ENCODE data around the gene CRACR2B.

CRACR2B gene

DNA sequence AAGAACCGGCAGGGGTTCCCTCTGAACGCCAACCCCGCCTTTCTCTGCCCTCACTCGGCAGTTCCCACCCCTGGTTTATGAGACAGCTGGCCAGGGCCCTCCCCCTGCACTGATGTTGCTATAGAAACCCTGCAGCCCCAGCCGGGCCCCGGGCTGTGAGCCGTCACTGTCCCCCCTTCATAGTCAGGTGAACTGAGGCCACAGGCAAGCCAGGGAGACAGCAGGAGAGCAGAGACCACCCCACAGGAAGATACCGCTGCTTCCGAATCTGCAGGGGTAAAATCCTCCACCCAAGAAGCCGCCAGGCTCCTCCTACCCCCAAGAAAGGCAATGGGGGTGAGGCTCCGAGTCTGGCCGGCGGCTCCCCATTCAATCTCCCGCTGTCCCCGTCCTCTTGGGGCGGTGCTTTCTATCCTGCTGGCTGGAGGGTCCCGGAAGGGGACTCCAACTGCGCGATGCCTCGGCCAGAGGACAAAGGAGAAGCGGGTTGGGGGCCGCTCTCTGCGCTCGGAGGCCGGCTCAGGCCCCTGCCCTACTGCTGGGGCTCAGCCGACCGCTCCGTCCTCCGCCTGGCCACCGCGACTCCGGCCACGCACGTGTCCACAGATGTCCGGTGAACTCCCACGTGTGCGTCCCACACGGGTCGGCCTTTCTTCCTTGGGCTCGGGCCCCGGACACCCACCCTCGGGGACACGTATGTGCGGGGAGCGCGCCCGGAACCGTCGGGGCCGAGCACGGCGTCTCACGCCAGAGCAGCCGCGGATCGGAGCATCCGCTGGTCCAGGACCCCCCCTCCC lies 30.2 kb upstream of the CRACR2B start:
- peak; percentile 73 for DNase-seq
- TF ChIP-seq, protein P1, sequence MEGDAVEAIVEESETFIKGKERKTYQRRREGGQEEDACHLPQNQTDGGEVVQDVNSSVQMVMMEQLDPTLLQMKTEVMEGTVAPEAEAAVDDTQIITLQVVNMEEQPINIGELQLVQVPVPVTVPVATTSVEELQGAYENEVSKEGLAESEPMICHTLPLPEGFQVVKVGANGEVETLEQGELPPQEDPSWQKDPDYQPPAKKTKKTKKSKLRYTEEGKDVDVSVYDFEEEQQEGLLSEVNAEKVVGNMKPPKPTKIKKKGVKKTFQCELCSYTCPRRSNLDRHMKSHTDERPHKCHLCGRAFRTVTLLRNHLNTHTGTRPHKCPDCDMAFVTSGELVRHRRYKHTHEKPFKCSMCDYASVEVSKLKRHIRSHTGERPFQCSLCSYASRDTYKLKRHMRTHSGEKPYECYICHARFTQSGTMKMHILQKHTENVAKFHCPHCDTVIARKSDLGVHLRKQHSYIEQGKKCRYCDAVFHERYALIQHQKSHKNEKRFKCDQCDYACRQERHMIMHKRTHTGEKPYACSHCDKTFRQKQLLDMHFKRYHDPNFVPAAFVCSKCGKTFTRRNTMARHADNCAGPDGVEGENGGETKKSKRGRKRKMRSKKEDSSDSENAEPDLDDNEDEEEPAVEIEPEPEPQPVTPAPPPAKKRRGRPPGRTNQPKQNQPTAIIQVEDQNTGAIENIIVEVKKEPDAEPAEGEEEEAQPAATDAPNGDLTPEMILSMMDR (IDR thresholded peaks at IDR 0.05; ENCODE audit: low read depth, low read length) = no peak
- Histone ChIP-seq H3K9me3 (no peaks in the 10 kb centered on the region), H3K36me3 (peaks cover 7% of the 10 kb centered on the region; the same call in 1 of the 2 replicates), H3K4me1 (peaks cover 5% of the 10 kb centered on the region; the same call in 1 of the 2 replicates), H3K4me3 (ENCODE audit: low read depth, low read length) (peak overlapping the region; percentile 77), H3K27me3 (no peaks in the 10 kb centered on the region)

DNA sequence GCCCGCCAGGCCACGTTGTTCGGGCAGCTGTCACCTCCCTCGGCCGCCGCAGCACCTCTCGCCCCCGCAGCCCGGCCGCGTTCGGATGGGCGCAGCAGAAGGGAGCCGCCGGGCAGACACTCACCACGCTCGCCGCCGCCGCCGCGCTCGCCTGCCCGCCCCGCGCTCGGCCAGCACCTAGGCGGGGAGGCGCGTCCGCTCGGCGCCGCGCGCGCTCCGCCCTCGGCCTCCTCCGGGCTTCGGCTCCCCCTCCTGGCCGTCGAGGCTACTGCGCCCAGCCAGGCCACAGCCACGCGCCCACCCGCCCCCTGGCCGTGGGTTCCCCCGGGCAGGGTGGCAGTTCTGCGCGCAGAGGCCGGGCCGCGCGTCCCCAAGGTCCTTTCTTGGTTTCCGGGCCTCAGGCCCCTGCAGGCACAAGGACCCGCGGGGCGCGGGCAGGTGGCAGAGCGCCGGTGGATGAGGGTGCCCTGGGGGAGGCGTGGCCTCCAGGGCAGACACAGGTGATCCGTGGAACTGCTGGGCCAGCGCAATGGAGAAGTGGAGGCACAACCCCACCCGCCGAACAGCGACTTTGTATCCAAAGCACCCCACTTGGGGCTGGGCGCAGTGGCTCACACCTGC lies 29.5 kb upstream of the CRACR2B start, which contains the start of gene SLC25A22:
TSS of gene SLC25A22 (minus strand) at position 189 of the 621 bp plus-strand sequence. CDS start 3,275 bp downstream, outside the sequence.
- Histone ChIP-seq H3K4me3 (ENCODE audit: low read depth, low read length) (peak within 1 kb of the TSS; percentile 77), H3K4me1 (peaks cover 5% of the 10 kb centered on the region; the same call in 1 of the 2 replicates), H3K36me3 (peaks cover 7% of the 10 kb centered on the region; the same call in 1 of the 2 replicates), H3K9me3 (no peaks in the 10 kb centered on the region), H3K27me3 (no peaks in the 10 kb centered on the region)
- peak; percentile 83 for DNase-seq
- TF ChIP-seq, protein P1 (IDR thresholded peaks at IDR 0.05; ENCODE audit: low read depth, low read length) = peak; percentile 40

DNA sequence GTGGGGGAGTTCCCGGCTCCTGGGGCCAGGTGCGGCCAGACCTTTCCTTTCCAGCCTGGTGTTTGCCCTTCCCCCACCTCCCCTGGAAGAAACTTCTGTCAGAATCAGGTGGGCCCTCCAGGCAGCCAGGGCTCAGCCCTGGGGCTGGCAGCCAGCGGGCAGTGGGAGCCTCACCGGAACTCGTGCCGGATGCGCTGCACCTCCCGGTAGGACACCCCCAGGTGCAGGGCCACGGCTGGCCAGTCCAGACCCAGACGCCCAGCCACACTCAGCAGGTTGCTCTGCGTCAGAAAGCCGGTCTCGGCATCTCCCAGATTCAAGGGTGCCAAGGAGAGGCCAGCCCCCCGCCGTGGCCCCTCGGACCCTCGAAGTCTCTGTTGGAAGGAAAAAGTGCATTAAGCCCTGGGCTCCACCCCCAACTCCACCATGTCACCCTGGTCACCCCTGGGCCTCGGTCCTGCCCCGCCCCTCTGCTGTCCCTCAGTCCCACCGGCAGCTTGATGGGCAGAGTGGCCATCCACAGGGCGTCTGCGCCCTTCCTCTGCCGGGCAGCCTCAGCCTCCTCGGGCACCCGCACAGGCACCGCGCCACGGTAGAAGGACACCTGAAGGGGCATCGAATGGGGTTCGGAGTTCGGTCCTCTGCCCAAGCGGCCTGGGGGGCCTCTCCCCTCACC lies 27.9 kb upstream of the CRACR2B start:
- H3K4me1 ChIP-seq = peaks cover 9% of the 10 kb centered on the region; the same call in 1 of the 2 replicates
- H3K36me3 ChIP-seq = no peaks in the 10 kb centered on the region; the same call in 1 of the 2 replicates
- H3K27me3 ChIP-seq = no peaks in the 10 kb centered on the region
- TF ChIP-seq, protein P1 (IDR thresholded peaks at IDR 0.05; ENCODE audit: low read depth, low read length) = no peak
- no peak for DNase-seq
- no peak overlapping the region for H3K4me3 ChIP-seq (ENCODE audit: low read depth, low read length)
- H3K9me3 ChIP-seq = no peaks in the 10 kb centered on the region

DNA sequence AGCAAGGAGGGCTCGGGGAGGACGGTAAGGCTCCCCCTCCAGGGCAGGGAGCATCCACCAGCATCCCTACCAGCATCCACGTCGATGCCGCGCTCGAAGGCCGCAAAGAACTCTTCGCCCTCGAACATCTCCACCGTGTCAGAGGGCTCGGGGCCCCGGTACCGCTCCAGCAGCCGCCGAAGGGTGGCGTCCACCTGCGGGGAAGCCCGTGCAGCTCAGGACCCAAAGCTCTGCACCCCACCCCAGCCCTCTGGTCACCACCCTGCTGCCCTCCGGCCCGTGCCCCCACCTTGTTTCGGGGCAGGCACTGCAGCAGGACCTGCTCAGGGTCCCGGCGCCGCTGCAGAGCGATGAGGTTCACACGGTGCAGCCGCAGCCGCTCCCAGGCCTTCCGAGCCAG lies 27.2 kb upstream of the CRACR2B start:
- H3K27me3 ChIP-seq = no peaks in the 10 kb centered on the region
- TF ChIP-seq, protein P1 (IDR thresholded peaks at IDR 0.05; ENCODE audit: low read depth, low read length) = no peak
- no peaks in the 10 kb centered on the region for H3K36me3 ChIP-seq

DNA sequence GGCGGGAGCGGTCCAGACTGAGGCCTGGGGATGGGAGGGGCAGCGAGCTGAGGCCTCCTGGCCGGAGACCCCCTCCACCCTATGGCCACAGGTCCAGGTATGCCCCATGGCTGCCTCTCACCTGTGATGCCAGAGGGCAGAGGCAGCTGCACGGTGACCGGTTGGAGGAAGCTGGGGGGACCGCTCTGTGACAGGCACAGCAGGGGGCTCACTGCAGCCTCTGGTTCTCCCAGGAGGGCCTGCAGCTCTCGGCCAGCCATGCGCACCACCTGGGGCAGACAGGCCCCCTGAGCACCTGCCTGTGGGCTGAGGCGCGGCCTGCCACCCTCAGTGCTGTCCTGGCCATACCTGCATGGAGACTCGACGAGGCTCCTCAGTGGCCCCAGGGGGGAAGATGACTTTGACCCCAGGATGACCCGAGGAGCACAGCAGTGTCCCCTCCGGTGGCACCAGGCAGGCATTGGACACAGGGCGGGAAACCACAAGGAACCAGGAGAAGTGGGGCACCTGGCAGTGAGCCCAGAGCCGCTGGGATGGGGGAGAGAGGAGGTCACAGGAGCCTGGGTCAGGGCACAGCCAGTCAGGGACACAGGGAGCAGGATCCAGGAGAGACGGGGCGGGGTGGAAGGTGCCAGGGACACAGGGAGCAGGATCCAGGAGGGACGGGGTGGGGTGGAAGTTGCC lies 26.5 kb upstream of the CRACR2B start:
- Histone ChIP-seq H3K4me1 (peaks cover 9% of the 10 kb centered on the region; the same call in 1 of the 2 replicates), H3K9me3 (no peaks in the 10 kb centered on the region), H3K36me3 (no peaks in the 10 kb centered on the region), H3K4me3 (ENCODE audit: low read depth, low read length) (no peak overlapping the region), H3K27me3 (no peaks in the 10 kb centered on the region)
- no peak for DNase-seq
- TF ChIP-seq, protein P1 (IDR thresholded peaks at IDR 0.05; ENCODE audit: low read depth, low read length) = no peak

More for the DNA sequence above, 27.2 kb upstream of the CRACR2B start:
- Histone ChIP-seq H3K4me3 (ENCODE audit: low read depth, low read length) (no peak overlapping the region), H3K4me1 (peaks cover 9% of the 10 kb centered on the region; the same call in 1 of the 2 replicates), H3K9me3 (no peaks in the 10 kb centered on the region)
- DNase-seq = no peak

Measured in BE2C (cell line).